Jurkat, Clone E6-1 (cell line): ENCODE measurements around the gene TWIST2.

Experiments
- DNase-seq: peaks from one replicate; pipeline ENCODE4 v3.0.0-alpha.2; 2011; ENCODE audit warnings: low read depth, low spot score
- H3K4me3 ChIP-seq: 2 replicates; pipeline ENCODE4 v1.5.1; 2011; ENCODE audit warnings: mild to moderate bottlenecking, low read length, control low read depth, moderate library complexity

Gene TWIST2

DNA sequence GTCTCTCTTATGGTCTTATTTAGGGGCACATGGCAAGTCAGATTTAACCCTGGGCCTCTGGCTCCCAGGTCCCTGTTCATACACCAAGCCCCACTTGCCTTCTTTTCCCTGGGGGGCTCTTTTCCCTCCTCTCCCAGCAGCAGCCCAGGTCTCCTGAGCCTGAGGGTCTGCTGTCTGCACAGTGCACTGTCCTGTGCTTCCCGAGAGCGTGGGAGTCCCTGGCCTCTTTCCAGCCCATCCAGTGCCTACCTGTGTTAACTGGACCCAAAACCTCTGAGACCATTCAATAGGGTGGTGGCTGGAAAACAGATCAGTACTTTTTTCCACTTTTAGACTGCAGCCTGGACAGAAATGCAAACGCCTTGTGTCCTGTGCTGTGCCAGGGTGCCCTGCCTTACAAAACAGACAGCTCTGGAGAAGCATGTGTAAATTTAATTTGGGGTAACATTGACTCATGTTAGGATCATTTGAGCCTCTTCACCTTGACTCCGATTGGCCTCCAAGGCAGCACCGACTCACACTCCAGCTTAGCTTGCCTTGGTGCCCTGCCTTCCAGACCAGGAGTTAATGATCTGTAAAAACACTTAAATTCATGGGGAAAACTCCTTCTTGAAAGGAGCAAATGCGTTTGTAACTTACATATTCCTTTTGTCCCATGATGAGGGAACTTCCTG is 34.3 kb downstream of the TWIST2 start:
- DNase-seq, result no peak
- H3K4me3 ChIP-seq, result no peak overlapping the region

DNA sequence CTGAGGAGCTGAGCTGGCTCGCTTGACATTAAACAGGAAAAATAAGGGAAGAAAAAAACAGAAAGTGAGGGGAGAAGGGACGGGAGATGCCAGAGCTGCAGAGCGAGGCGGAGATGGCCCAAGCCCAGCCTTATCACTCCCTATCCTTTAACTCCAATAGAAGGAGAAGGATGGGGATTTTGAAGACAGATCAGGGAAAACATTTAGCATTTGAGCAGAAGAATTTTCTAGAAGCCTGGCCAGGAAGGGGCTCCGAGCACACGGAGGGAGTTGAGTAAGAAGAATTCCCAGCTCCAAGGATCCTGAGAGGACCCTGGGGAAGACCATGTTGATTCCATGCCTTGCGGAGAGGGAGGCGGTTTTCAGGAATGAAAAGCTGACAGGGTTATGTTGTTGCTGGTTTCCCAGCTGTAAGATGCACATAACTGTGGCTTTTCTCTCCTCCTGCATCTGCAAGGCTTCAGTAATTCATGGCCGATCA is 35.6 kb downstream of the TWIST2 start:
- H3K4me3 ChIP-seq, result no peak overlapping the region
- DNase-seq, result no peak

DNA sequence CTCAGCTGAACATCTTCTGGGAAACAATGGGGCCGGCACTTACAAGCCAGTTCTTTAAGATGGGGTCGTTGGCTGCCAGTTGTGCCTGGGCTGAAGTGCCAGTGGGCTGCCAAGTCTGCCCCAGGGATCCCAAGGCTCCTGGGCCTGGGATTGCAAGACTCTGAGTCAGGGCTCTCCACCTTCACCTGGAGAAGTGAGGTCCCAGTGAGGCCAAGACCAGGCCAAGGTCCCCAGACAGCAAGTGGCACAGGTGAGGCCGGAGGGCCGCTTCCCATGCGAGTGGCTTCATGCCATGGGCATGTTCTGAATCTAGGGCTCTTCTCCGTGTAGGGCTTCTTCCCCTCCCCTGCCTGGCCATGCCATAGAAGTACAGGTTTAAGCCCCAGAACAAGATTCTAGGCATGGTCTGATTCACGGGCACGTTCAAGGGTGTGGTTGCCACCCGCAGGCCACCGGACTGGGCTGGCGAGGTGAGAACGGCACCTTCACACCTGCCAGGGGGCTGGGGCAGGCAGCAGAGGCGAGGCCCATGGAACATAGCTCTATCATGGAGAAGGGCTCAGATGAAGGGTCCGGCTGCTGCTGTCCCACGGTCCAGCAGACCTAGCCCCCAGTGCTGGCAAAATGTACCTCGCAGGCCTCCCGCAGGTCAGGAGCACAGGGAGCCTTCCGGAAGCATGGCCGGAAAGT is 36.4 kb downstream of the TWIST2 start:
- DNase-seq, result no peak
- H3K4me3 ChIP-seq, result no peak overlapping the region

DNA sequence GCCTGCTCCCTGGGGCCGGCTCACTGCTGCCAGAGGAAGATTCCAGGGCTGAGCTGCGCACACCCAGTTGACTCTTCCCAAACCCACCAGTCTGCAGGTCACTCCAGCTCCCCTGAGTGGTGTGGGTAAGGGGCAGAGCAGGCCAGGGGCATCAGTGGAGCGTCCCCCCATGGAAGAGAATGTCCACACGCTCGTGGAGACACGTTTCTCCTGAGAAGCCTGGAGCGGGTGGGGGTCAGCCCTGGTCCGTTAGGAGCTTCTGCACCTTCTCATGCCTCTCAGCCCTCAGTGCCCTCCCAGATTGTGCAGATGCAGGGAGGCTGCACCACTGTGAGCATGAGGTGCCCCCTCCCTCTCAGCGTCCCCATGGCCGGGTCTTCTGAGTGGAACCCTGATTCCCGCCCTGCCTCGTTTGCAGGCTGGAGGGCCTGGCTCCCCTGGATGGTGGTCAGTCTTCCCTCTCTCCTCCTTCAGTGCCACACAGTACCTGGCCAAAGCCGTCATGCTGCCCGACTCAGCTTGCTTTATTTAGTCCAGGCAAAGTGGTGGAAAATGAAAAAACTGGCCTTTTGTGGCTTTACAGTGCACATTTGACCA is 37.0 kb downstream of the TWIST2 start:
- no peak overlapping the region for H3K4me3 ChIP-seq
- no peak for DNase-seq

DNA sequence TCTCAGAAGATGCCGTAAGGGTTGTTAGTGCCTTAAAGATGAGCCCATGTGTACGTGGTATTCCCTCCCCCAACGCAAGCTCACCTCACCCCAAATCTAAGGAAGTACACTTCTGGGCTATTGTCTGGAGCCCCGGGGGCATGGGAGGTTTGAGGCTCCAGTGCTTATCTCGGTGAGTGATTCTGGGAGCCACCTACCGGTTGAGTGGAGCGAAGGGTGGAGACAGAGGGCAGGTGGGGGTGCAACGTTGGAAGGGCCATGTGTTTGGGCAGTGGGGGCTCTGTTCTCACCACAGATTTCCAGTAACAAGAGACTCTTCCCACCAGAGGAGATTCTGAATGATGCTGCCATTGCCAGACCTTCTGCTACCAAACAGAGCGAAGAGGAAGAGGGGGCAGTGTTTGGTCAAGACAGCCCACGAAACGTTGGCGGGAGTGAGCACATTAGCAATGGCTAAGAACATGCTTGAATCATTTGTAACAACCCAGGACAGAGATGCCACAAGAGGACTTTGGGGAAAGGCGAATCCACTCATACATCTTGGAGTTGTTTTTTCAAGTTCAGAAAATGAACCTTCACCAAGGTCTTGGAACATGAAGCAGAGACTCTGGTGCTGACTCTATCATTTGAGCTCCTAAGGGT is 38.7 kb downstream of the TWIST2 start:
- DNase-seq, result no peak
- no peak overlapping the region for H3K4me3 ChIP-seq

DNA sequence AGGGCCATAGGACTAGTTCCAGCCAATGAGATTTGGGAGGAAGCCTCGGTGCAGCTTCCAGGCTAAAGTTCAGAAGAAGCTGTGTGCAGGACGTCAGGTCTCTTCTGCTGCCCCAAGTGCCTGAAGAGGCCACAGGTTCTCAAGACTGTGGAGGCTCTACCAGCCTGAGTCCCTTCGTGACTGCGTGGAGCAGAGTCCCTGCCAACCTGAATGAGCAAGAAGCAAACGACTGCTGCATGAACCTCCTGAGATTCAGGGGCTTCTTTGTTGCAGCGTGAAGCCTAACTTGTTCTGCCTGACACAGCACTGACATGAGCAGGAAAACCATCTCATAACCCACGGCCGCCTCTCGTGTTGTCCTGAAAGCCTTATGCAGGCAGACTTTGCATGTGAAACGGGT is 39.7 kb downstream of the TWIST2 start:
- H3K4me3 ChIP-seq, result no peak overlapping the region
- DNase-seq, result no peak

DNA sequence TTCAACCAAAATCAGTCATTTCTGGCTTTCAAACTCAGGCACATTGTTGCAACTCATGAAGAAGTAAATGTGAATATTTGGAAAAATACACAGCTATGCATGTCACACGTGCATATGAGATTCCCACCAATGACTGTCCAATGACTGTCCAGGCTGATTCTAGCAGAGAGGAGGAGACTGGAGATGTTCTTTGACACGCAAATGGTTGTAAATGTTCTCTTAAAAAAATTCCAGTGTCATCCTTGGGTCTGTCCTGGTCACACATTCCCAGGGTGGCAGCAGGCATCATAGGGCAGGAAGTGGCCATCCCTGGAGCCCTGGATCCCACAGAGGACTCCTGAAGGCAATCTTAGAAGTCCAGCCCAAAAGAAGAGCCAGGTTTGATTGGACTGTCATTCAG is 40.9 kb downstream of the TWIST2 start:
- no peak for DNase-seq
- no peak overlapping the region for H3K4me3 ChIP-seq

DNA sequence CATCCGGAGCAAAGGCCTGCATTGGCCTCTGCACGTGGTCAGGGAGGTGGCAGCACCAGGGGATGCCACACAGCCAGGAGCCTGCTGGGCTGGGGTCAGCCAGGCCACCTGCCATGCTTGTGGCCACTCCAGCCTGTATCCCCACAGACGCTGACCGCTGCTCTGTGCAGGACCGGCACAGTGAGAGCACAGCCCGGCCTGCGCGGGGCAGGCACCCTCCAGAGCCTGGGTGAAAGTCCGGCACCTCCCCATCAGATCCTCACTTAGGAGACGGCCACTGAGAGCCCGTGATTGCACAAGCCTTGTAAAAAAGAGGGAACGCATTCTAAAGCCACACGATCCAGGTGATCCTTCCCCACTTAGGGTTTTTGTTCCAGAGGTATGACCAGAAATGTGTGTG is 42.2 kb downstream of the TWIST2 start:
- H3K4me3 ChIP-seq, result no peak overlapping the region
- DNase-seq, result no peak

DNA sequence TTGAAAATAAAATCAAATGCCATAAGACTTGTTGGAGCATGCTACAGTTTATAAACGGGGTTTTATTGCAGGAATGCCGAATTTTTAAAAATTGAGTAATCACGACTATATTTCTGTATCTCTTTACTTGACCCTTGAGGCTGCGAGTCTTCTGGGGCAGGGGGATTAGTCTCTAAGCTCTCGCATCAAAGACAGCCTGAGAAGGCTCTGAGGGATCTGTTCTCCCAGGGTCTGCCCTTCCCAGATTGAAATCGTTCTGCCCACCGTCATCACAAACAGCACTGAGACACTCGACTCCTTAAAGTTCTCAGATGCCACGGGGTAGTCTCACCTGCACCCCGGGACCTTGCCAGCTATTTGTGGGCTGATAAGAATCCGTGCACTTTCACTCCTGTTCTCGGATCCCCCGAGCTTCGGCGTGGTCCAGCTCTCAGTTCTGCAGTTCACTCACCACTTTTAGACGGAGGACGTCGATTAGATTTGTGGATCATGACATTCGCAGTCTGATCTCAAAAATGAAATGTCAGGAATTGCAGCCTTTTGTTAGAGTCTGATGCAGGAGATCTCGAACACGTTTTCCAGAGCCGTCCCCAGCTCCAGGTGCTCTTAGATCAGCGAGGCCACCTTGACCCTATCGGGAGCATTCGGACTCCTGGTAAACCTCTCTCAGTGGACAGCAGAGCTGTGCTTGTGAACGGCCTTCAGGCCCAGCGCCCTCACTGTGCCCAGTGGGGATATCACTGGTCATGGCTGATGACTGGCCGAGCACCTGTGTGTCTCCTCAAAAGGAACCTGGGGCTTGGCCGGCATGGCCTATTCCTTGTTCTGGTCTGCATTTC is 43.0 kb downstream of the TWIST2 start:
- no peak for DNase-seq
- H3K4me3 ChIP-seq, result no peak overlapping the region

DNA sequence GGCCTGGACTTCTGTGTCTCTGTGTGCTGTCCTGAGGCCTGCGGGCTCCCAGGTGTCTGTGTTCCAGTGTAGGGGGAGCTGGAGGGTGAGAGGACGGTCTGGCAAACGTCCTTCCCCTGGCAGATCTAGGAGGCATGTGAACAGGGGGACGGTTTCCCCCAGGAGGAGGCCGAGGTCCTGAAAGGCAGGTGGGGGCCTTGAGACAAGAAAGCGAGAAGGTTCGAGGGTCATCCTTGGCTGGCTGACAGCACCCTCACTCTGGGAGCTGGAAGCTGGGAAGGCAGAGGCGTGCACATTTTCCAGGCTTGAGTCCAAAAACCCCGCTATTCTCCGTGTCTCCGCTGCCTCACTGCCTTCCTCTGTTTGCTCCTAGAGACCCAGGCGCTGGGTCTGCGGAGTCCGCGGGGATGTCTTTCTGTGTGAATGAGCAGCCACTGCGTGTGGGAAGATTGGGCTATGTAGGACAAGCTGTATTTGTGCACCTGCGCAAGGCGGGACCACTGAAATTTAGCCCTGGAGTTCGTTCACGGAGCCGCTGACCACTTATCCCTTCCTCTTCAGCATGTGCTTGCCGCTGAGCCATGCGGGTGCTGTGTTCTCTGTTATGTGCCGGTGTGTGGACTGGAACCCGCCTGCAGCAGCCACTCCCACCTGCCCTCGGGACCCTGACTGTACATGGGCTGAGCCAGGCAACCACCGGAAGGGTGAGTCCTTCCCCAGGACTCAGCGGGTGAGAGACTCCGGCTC is 43.7 kb downstream of the TWIST2 start:
- no peak overlapping the region for H3K4me3 ChIP-seq
- no peak for DNase-seq

DNA sequence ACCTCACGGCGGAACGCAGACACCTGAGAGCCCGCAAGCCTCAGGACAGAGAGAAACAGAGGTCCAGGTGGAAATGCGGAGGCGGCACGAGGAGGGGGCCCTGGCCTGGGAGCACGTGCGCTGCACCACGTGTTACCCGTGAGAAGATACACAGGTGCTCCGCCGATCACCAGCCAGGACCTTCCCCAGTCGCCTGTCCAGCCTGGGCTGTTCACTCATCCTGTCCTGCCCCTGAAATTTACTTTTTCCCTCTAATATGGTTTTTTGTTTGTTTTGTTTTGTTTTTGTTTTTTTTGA is 44.3 kb downstream of the TWIST2 start:
- DNase-seq, result no peak
- no peak overlapping the region for H3K4me3 ChIP-seq

DNA sequence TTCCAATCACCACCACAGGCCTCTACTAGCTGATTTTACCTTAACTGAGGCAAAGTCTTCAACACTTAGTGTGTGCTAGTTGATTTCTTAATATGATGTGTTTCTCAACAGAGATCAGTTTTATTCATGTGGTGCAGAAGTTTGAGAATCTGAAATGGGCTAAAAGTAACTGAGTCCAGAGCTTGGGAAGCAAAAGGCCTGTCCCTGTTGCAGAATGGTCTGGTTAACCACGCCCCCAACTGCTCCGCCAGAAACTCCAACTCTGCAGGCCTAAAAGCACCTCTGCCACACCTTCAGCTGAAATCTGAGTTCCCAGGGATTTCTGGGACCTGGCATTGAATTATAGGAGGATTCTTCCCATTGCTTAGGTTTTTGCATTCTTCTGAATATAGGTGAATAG is 44.9 kb downstream of the TWIST2 start:
- H3K4me3 ChIP-seq, result no peak overlapping the region

DNA sequence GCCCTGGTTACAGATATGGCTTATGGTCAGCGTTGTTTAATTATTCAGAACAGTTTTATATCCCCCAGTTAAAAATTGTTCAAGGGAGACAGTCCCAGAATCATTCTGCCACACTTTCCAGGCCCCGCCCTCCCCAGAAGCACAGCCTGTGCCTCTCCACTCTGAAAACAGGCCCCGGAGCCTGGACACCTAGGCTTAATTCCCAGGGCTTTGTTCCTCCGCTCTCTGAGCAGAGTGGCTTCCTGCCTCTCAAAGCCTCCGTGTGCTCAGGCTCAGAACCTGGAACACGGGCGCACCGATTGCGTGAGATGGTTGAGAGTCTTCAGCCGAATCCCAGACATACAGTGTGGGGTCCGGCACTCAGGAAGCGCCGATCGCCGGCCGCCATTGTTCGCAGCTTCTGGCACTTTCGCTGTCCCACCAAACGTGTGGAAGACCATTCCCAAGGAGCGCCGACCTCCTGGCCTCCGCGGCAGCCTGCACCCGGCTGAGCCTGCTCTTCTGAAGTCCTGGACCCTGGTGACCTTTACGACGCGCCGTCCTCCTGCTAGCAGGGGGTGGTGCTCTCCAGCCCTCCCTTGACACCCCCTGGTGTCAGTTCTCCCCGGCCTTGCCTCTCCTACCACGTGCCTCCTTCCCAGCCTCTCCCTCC is 45.6 kb downstream of the TWIST2 start:
- no peak overlapping the region for H3K4me3 ChIP-seq
- no peak for DNase-seq

More for the DNA sequence above, 44.9 kb downstream of the TWIST2 start:
- DNase-seq, result no peak

DNA sequence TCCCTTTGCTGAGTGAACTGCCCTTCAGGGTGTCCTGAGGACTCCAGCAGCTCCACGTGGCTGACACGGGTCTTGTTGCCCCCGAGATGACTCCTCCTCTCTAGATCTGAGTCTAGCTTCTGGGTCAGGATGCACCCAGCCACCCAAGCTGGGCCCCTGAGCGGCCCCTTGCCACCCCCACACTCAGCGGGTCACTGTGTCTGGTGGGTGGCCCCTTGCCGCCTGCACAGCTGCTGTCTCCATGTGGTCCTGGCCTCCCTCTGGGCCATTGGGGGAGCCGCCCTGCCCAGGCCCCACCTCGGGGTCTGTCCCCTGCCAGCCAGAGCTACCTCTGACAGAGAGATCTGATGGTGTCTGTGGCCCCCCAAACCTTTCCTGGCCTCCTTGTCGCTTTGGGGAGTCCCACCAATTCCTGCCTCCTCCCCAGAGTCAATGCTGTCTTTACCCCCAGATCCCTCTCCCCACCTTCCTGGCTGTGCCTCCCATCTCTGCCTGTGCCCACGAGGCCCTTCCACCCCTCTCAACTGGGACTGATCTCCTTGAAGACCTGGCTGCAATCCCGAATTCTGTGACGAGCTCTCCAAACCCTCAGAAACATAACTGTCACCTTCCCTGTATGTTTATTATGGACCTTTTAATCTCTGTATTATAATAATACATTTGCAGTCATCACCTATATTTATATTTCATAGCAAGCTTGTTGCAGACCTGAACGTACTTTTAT is 46.5 kb downstream of the TWIST2 start:
- no peak overlapping the region for H3K4me3 ChIP-seq
- DNase-seq, result no peak

DNA sequence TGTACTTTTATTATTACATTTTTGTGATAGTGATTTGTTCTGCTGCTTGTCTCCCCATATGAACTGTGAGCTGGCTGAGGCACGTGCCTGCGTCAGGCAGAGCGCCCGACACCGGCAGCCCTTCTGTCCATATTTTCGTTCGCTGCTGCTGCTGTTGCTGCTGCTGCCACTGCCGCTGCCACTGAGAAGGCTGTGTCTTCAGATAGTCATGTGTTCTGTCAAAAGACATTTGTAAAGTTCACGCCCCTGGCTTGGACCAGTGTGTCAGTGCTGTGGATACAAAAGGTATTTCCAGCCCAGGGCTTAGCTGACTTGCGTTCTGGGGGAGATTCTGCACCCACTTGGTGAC is 47.0 kb downstream of the TWIST2 start:
- no peak overlapping the region for H3K4me3 ChIP-seq

DNA sequence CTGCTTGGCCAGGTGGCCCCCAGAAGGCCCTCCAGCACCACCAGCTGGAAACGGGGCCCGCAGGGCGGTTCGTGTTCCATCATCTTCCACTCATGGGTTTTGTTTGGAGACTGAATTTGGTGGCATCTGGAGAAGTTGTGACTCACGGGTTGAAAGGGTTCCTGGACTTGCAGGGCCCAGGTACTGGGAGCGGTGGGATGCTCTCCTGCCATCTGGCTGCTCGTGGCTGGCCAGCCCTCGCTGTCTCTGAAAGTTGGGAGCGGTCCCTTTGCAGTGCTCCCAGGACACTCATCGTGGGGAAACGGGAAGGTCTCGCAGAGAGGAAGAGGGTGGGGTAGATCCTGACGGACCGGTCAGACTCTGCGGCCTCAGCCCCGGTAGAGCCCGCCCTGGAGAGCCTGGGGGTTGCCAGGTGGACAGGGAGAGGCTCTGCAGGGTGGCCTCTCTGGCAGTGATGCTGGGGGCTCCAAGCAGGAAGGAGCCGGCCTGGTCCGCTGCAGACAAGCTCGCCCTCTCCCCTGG is 47.5 kb downstream of the TWIST2 start:
- no peak for DNase-seq
- H3K4me3 ChIP-seq, result no peak overlapping the region

More for the DNA sequence above, 47.0 kb downstream of the TWIST2 start:
- no peak for DNase-seq

DNA sequence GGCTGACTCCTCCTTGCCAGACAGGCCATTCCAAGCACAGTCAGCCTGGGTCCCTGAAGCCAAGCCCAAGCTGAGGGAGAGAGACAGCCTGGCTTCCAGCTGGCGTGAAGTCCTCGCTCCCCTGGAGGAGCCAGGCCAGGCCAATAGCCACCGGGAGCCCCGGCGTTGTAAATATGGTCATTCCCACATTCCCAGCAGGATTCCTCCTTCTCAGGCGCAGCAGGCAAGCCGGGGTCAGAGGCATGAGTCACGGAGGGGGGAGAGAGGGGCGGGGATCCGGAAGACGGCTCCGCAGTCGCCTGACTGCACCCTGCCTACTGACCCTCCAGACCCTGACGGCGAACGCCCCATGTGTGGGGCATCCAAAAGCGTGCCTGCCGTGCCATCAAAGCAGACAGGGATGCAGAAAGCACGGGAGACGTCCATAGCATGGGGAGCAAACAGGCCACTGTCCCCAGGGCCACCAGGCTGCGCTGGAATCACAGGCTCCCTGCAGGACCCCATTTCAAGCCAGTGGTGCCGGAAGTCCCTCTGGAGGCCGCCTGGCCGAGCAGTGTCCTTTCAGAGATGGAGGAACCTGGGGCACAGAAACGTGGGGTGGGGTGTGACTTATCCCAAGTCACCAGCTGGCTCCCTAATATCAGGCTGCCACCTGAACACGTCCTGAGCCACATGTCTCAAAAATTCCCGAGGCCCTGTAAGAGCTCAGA is 48.2 kb downstream of the TWIST2 start:
- no peak for DNase-seq
- no peak overlapping the region for H3K4me3 ChIP-seq
